Endodermal cell (in vitro differentiated cells): ENCODE measurements around the gene GTPBP4. TPM values are rescaled to one million over a fixed set of nuclear protein-coding genes. Genes with fewer than 3 reads are reported as not detected.

ENCODE experiments used
- DNase-seq: peaks from one replicate; pipeline ENCODE4 v3.0.0-alpha.2; 2017
- H3K27ac ChIP-seq: 2 replicates; pipeline ENCODE4 v1.5.1; 2013; ENCODE audit warnings: mild to moderate bottlenecking, low read depth, low read length, moderate library complexity
- H3K27me3 ChIP-seq: 2 replicates; pipeline ENCODE4 v1.6.1; 2013; ENCODE audit warnings: mild to moderate bottlenecking, low read length, moderate library complexity; ENCODE audit not compliant: insufficient read depth, control insufficient read depth, poor library complexity, severe bottlenecking
- H3K36me3 ChIP-seq: 2 replicates; pipeline ENCODE4 v1.7.0; 2013; ENCODE audit warnings: mild to moderate bottlenecking, low read length, moderate library complexity; ENCODE audit not compliant: control insufficient read depth, insufficient read depth
- H3K4me1 ChIP-seq: one replicate; pipeline ENCODE4 v1.7.0; 2013; ENCODE audit warnings: low read length; ENCODE audit not compliant: control insufficient read depth, insufficient read depth
- H3K4me3 ChIP-seq: 2 replicates; pipeline ENCODE4 v1.5.1; 2013; ENCODE audit warnings: mild to moderate bottlenecking, low read length, moderate library complexity
- H3K9ac ChIP-seq: 2 replicates; pipeline ENCODE4 v1.6.1; 2013; ENCODE audit warnings: mild to moderate bottlenecking, low read length, moderate library complexity; ENCODE audit not compliant: poor library complexity, severe bottlenecking; ENCODE audit errors: extremely low read depth
- H3K9me3 ChIP-seq: 2 replicates; pipeline ENCODE4 v1.6.1; 2013; ENCODE audit warnings: mild to moderate bottlenecking, low read length, moderate library complexity; ENCODE audit not compliant: control insufficient read depth
- H3K27ac Mint-ChIP-seq: 2 replicates; pipeline ENCODE4 v1.8.0; 2020; ENCODE audit warnings: mixed read lengths
- H3K27me3 Mint-ChIP-seq: 2 replicates; pipeline ENCODE4 v1.8.0; 2021; ENCODE audit warnings: mild to moderate bottlenecking, mixed read lengths; ENCODE audit not compliant: insufficient read depth
- H3K36me3 Mint-ChIP-seq: 2 replicates; pipeline ENCODE4 v1.8.0; 2020; ENCODE audit warnings: low read depth, mixed read lengths
- H3K4me1 Mint-ChIP-seq: 2 replicates; pipeline ENCODE4 v1.8.0; 2020; ENCODE audit warnings: mixed read lengths
- H3K4me3 Mint-ChIP-seq: 2 replicates; pipeline ENCODE4 v1.8.0; 2020; ENCODE audit warnings: mild to moderate bottlenecking, moderate library complexity, mixed read lengths
- H3K9me3 Mint-ChIP-seq: 2 replicates; pipeline ENCODE4 v1.8.0; 2020; ENCODE audit warnings: mild to moderate bottlenecking, mixed read lengths
- WGBS, 2 experiments: methylation state at CpG; one replicate each; pipeline versions ENCODE4 v1.1.5 to v1.1.7; 2013; ENCODE audit warnings: missing lambda C conversion rate in 2 of 2, mixed read lengths in 1 of 2; ENCODE audit not compliant: insufficient coverage in 1 of 2, insufficient read length in 1 of 2; 5-methylcytosine and 5-hydroxymethylcytosine counted together
- total RNA-seq, 2 donors: library from RNA; stranded (reverse); fragmentation: NEBNext Ultra II Directional in 1 of 2; extraction: Animal tissue kit (Norgen Biotek cat#: 25700) in 1 of 2; gene quantifications; 2 replicates in 1 of 2; 3 replicates in 1 of 2; pipeline ENCODE4 v1.2.1, GENCODE V29; 2021
- TF ChIP-seq, protein P1 (sequence below): fragments of 200-600 bp; sonication (generic); conservative IDR thresholded peaks from 2 replicates; pipeline ENCODE4 v1.5.0; 2021; ENCODE audit warnings: antibody characterized with exemption, mild to moderate bottlenecking

GTPBP4 gene
- total RNA-seq, 2 donors from 2014 or later: 67.2 to 70.9 TPM

DNA sequence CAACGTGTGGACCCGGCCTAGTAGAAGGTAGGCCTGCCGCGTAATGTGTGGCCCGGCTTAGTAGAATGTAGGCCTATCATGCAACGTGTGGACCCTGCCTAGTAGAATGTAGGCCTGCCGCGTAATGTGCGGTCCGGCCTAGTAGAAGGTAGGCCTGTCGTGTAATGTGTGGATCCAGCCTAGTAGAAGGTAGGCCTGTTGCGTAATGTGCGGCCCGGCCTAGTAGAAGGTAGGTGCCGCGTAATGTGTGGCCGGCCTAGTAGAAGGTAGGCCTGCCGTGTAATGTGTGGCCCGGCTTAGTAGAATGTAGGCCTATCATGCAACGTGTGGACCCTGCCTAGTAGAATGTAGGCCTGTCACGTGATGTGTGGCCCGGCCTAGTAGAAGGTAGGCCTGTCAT lies 11.9 kb upstream of the GTPBP4 start:
- H3K9me3 ChIP-seq: peaks cover 53% of the 10 kb centered on the region
- Mint-ChIP-seq H3K27me3 (peaks cover 3% of the 10 kb centered on the region), H3K9me3 (peaks cover 58% of the 10 kb centered on the region), H3K4me3 (no peak overlapping the region), H3K36me3 (peaks cover 27% of the 10 kb centered on the region), H3K4me1 (peaks cover 18% of the 10 kb centered on the region), H3K27ac (no peak overlapping the region)
- WGBS, 2 experiments: 94 to 96% methylated on average over 16 to 22 of the region's 22 CpGs
- no peak overlapping the region for H3K4me3 ChIP-seq
- TF ChIP-seq, protein P1, sequence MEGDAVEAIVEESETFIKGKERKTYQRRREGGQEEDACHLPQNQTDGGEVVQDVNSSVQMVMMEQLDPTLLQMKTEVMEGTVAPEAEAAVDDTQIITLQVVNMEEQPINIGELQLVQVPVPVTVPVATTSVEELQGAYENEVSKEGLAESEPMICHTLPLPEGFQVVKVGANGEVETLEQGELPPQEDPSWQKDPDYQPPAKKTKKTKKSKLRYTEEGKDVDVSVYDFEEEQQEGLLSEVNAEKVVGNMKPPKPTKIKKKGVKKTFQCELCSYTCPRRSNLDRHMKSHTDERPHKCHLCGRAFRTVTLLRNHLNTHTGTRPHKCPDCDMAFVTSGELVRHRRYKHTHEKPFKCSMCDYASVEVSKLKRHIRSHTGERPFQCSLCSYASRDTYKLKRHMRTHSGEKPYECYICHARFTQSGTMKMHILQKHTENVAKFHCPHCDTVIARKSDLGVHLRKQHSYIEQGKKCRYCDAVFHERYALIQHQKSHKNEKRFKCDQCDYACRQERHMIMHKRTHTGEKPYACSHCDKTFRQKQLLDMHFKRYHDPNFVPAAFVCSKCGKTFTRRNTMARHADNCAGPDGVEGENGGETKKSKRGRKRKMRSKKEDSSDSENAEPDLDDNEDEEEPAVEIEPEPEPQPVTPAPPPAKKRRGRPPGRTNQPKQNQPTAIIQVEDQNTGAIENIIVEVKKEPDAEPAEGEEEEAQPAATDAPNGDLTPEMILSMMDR: no peak
- H3K27ac ChIP-seq: no peak overlapping the region
- H3K9ac ChIP-seq: no peak overlapping the region
- no peaks in the 10 kb centered on the region for H3K27me3 ChIP-seq
- DNase-seq: no peak
- no peaks in the 10 kb centered on the region for H3K36me3 ChIP-seq
- H3K4me1 ChIP-seq: peaks cover 14% of the 10 kb centered on the region

DNA sequence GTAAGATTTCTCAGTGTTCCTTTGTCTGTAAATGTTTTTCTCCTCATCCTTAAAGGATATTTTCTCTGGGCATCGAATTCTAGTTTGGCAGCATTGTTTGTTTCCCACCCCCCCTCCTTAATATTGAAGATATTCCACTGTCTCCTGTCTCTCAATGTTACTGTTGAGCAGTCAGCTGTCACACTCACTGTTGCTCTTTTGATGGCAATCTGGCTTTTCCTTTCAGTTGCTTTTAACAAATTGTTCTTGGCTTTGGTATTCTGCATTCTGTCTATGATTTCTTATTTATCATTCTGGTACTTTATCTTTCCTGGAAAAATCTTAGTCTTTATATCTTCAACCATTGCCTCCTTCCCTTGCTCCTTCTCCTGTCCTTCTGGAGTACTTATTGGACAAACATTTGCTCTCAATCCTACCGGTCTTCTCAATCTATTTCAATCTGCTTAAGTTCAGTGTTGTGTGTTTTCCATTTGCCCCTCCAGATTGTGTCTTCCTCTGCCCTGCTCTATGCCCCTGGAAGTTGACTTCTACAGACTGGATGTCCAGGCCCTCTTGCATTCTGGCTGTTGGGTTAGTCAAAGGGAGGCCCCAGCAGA lies 9.3 kb upstream of the GTPBP4 start:
- Mint-ChIP-seq H3K4me1 (peaks cover 9% of the 10 kb centered on the region), H3K9me3 (peaks cover 48% of the 10 kb centered on the region), H3K27ac (no peak overlapping the region), H3K36me3 (peaks cover 29% of the 10 kb centered on the region), H3K4me3 (no peak overlapping the region), H3K27me3 (peaks cover 3% of the 10 kb centered on the region)
- Histone ChIP-seq H3K4me3 (no peak overlapping the region), H3K36me3 (no peaks in the 10 kb centered on the region), H3K27ac (no peak overlapping the region), H3K9me3 (peaks cover 51% of the 10 kb centered on the region), H3K9ac (no peak overlapping the region), H3K4me1 (peaks cover 9% of the 10 kb centered on the region), H3K27me3 (no peaks in the 10 kb centered on the region)
- TF ChIP-seq, protein P1: no peak
- WGBS, 2 experiments: 95 to 100% methylated on average over 1 to 2 of the region's 2 CpGs
- no peak for DNase-seq

DNA sequence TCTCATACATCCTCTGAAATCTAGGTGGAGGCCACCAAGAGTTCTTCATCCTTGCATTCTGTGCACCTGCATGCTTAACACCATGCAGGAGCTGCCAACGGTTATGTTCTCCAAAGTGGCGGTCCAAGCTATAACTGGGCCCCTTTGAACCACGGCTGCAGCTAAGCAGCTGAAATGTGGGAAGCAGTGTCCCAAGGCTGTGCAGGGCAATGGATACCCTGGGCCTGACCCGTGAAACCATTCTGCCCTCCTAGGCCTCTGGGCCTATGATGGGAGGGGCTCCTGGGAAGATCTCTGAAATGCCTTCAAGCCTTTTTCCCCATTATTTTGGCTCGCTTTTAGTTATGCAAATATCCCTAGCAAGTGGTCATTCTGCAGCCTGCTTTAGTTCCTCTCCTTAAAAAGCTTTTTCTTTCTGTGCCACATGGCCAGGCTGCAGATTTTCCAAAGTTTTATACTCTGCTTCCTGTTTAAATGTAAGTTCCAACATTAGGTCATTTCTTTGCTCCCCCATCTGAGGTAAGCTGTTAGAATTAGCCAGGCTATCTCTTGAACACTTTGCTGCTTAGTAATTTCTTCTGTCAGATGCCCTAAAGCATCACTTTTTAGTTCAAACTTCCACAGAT lies 7.7 kb upstream of the GTPBP4 start:
- Histone ChIP-seq H3K4me1 (no peaks in the 10 kb centered on the region), H3K9me3 (peaks cover 51% of the 10 kb centered on the region), H3K27ac (no peak overlapping the region), H3K36me3 (peaks cover 3% of the 10 kb centered on the region), H3K4me3 (peak overlapping the region; percentile 62), H3K9ac (no peak overlapping the region), H3K27me3 (no peaks in the 10 kb centered on the region)
- H3K36me3 Mint-ChIP-seq: peaks cover 32% of the 10 kb centered on the region
- no peaks in the 10 kb centered on the region for H3K4me1 Mint-ChIP-seq
- no peak for DNase-seq
- no peak overlapping the region for H3K4me3 Mint-ChIP-seq
- H3K27ac Mint-ChIP-seq: no peak overlapping the region
- H3K9me3 Mint-ChIP-seq: peaks cover 48% of the 10 kb centered on the region
- H3K27me3 Mint-ChIP-seq: peaks cover 3% of the 10 kb centered on the region
- TF ChIP-seq, protein P1: no peak
- WGBS, 2 experiments: 87% methylated on average over 5 of the region's 5 CpGs
